Naive thymus-derived CD4-positive, alpha-beta T cell (primary cell): Measurements from ENCODE around the gene GRM7. TPM values are rescaled to one million over a fixed set of nuclear protein-coding genes. Genes with fewer than 3 reads are reported as not detected.

ENCODE experiments used
- ATAC-seq: fragments of 150-1000 bp; cut with Tn5 transposase; 2 replicates; pipeline ENCODE4 v1.10.0; 2021; ENCODE audit warnings: mild to moderate bottlenecking, moderate library complexity
- CTCF ChIA-PET: fragments of 350-600 bp; sonication (Branson Sonifier 250); formaldehyde crosslinking; loops from one replicate; lab custom pipeline; 2021; ENCODE audit warnings: antibody characterized with exemption; lab: Charles Lee
- POLR2A ChIA-PET: fragments of 350-600 bp; sonication (Branson Sonifier 250); formaldehyde crosslinking; loops from one replicate; lab custom pipeline; 2021; ENCODE audit warnings: antibody characterized with exemption, inconsistent platforms; lab: Charles Lee
- DNase-seq, 9 donors: peaks; one replicate each; pipeline versions ENCODE4 v3.0.0 to v3.0.0-alpha.2; 2020 to 2022; ENCODE audit warnings: mixed read lengths in 1 of 9
- H3K27ac ChIP-seq: one replicate; pipeline ENCODE4 v1.7.0; 2013; ENCODE audit warnings: mild to moderate bottlenecking, low read depth, low read length, moderate library complexity
- H3K27me3 ChIP-seq, 2 donors: one replicate each; pipeline ENCODE4 v1.7.0; 2013; ENCODE audit warnings: low read length in 2 of 2, mild to moderate bottlenecking in 2 of 2, moderate library complexity in 2 of 2; ENCODE audit not compliant: control insufficient read depth in 2 of 2, insufficient read depth in 2 of 2
- H3K36me3 ChIP-seq, 3 experiments: 1 replicate in 2 of 3; 2 replicates in 1 of 3; pipeline ENCODE4 v1.7.0; 2013; ENCODE audit warnings: low read length in 3 of 3, mild to moderate bottlenecking in 3 of 3, moderate library complexity in 1 of 3; ENCODE audit not compliant: insufficient read depth in 3 of 3, control insufficient read depth in 2 of 3
- H3K4me1 ChIP-seq, 2 donors: one replicate each; pipeline ENCODE4 v1.7.0; 2013; ENCODE audit warnings: low read length in 2 of 2, mild to moderate bottlenecking in 2 of 2, moderate library complexity in 1 of 2; ENCODE audit not compliant: control insufficient read depth in 2 of 2, insufficient read depth in 2 of 2
- H3K4me3 ChIP-seq: 2 replicates; pipeline ENCODE4 v1.7.0; 2013; ENCODE audit warnings: mild to moderate bottlenecking, low read length
- H3K9me3 ChIP-seq, 3 experiments: 1 replicate in 2 of 3; 2 replicates in 1 of 3; pipeline ENCODE4 v1.7.0; 2013; ENCODE audit warnings: low read length in 3 of 3; ENCODE audit not compliant: control insufficient read depth in 2 of 3
- H3K27ac Mint-ChIP-seq, 9 donors: one replicate each; pipeline ENCODE4 v1.8.0; 2020 to 2022; ENCODE audit warnings: mixed read lengths in 9 of 9, mild to moderate bottlenecking in 8 of 9, moderate library complexity in 5 of 9, inconsistent platforms in 2 of 9
- H3K27me3 Mint-ChIP-seq, 5 donors: one replicate each; pipeline ENCODE4 v1.8.0; 2021 to 2022; ENCODE audit warnings: mixed read lengths in 5 of 5, mild to moderate bottlenecking in 1 of 5
- H3K36me3 Mint-ChIP-seq, 5 donors: one replicate each; pipeline ENCODE4 v1.8.0; 2020 to 2022; ENCODE audit warnings: mixed read lengths in 5 of 5, mild to moderate bottlenecking in 3 of 5, inconsistent platforms in 1 of 5
- H3K4me1 Mint-ChIP-seq, 7 donors: one replicate each; pipeline ENCODE4 v1.8.0; 2020 to 2022; ENCODE audit warnings: mixed read lengths in 7 of 7, mild to moderate bottlenecking in 3 of 7, inconsistent platforms in 1 of 7
- H3K4me3 Mint-ChIP-seq, 10 donors: one replicate each; pipeline ENCODE4 v1.8.0; 2020 to 2022; ENCODE audit warnings: mild to moderate bottlenecking in 10 of 10, mixed read lengths in 10 of 10, moderate library complexity in 6 of 10, inconsistent platforms in 2 of 10
- H3K9me3 Mint-ChIP-seq, 11 donors: one replicate each; pipeline ENCODE4 v1.8.0; 2020 to 2022; ENCODE audit warnings: mixed read lengths in 11 of 11, mild to moderate bottlenecking in 4 of 11, inconsistent platforms in 1 of 11, moderate library complexity in 1 of 11
- intact Hi-C, 2 donors: fragments of 100-400 bp; cut with micrococcal nuclease; formaldehyde crosslinking; loops; one replicate each; pipeline ENCODE4 v1.15.1; 2023
- polyA plus RNA-seq, 2 donors: library from polyadenylated mRNA; unstranded; fragments of 300-500 nt; fragmentation: Illumina TruSeq; gene quantifications; one replicate each; pipeline ENCODE4 v1.2.3, GENCODE V29; 2021
- total RNA-seq, 6 experiments: library from RNA in 5 of 6; stranded (reverse) in 5 of 6; gene quantifications; 1 replicate in 5 of 6; 2 replicates in 1 of 6; pipeline ENCODE4 v1.2.3 and lab custom pipeline; 2021 to 2026

Gene GRM7
- total and polyA plus RNA-seq, 7 experiments from 2014 or later = not detected

GRCh38 chr3:7238565-7239295 lies 377.8 kb downstream of the GRM7 start:
- no peak overlapping the region for H3K27ac ChIP-seq
- H3K4me3 ChIP-seq = no peak overlapping the region
- no peaks in the 10 kb centered on the region for H3K36me3 Mint-ChIP-seq
- H3K27me3 Mint-ChIP-seq = peaks cover 0 to 12% (median 0%) of the 10 kb centered on the region in 5 donors
- no peak overlapping the region for H3K27ac Mint-ChIP-seq
- ATAC-seq (no peak), DNase-seq (no peak)
- H3K27me3 ChIP-seq = no peaks in the 10 kb centered on the region
- peaks cover 0 to 19% (median 5%) of the 10 kb centered on the region in 11 donors for H3K9me3 Mint-ChIP-seq
- no peaks in the 10 kb centered on the region for H3K4me1 ChIP-seq
- CTCF ChIA-PET = no interaction called here
- H3K9me3 ChIP-seq = no peaks in the 10 kb centered on the region
- POLR2A ChIA-PET = interaction anchor here (0.7 kb wide), 1 partner anchor 1509 kb away, joined by 4 read pairs; no protein-coding TSS in a partner anchor
- no peaks in the 10 kb centered on the region for H3K36me3 ChIP-seq
- H3K4me3 Mint-ChIP-seq = no peak overlapping the region
- intact Hi-C loops = no loop called here
- no peaks in the 10 kb centered on the region for H3K4me1 Mint-ChIP-seq

- Histone ChIP-seq H3K4me3 (no peak overlapping the region), H3K27ac (no peak overlapping the region), H3K36me3 (no peaks in the 10 kb centered on the region), H3K9me3 (no peaks in the 10 kb centered on the region), H3K4me1 (no peaks in the 10 kb centered on the region), H3K27me3 (no peaks in the 10 kb centered on the region)
- ATAC-seq (no peak), DNase-seq (no peak)
- Mint-ChIP-seq H3K27ac (no peak overlapping the region), H3K4me3 (no peak overlapping the region), H3K36me3 (no peaks in the 10 kb centered on the region), H3K27me3 (peaks cover 0 to 8% (median 0%) of the 10 kb centered on the region in 5 donors), H3K4me1 (no peaks in the 10 kb centered on the region), H3K9me3 (peaks cover 0 to 11% (median 3%) of the 10 kb centered on the region in 11 donors)
- ChIA-PET POLR2A (no interaction called here), CTCF (no interaction called here)
- intact Hi-C loops = no loop called here
Measured at GRCh38 chr3:7241584-7242302, 380.8 kb downstream of the GRM7 start.

GRCh38 chr3:7242303-7242635 lies 381.4 kb downstream of the GRM7 start:
- Histone ChIP-seq H3K9me3 (no peaks in the 10 kb centered on the region), H3K36me3 (no peaks in the 10 kb centered on the region), H3K4me3 (no peak overlapping the region), H3K27ac (no peak overlapping the region), H3K27me3 (no peaks in the 10 kb centered on the region), H3K4me1 (no peaks in the 10 kb centered on the region)
- no peak overlapping the region for H3K4me3 Mint-ChIP-seq
- H3K9me3 Mint-ChIP-seq = peaks cover 0 to 9% (median 3%) of the 10 kb centered on the region in 11 donors
- no peak overlapping the region for H3K27ac Mint-ChIP-seq
- peaks cover 0 to 8% (median 0%) of the 10 kb centered on the region in 5 donors for H3K27me3 Mint-ChIP-seq
- CTCF ChIA-PET = no interaction called here
- no peaks in the 10 kb centered on the region for H3K4me1 Mint-ChIP-seq
- intact Hi-C loops = no loop called here
- DNase-seq = no peak
- POLR2A ChIA-PET = no interaction called here
- ATAC-seq = no peak
- no peaks in the 10 kb centered on the region for H3K36me3 Mint-ChIP-seq

DNA sequence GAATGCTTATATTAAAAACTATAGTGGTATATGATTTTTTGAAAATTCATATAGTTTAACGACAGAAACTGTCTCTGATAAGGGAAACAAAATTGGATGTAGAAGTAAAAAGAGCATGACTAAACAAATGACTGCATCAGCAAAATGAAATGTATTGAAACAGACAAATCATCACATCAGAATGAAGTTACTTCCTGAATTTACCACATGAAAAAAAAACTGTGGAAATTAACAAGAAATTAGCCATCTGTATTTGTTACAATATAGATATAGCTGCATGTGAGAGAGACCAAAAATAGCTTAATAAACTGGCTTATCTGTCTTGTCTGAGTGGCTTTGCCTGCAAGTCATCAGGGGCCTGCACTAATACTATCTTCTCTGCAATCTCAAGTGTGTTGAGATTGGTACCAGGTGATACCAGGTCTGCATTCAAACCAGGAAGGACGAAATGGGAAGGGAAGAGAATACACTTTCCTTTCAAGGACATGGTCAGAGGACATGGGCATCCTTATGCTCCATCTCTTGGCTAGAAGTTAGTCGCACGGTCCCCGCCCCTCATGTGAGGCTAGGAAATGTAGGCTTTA lies 388.7 kb downstream of the GRM7 start:
- H3K9me3 Mint-ChIP-seq = peaks cover 0 to 3% (median 0%) of the 10 kb centered on the region in 11 donors
- H3K4me1 Mint-ChIP-seq = no peaks in the 10 kb centered on the region
- no peak overlapping the region for H3K27ac ChIP-seq
- H3K4me1 ChIP-seq = no peaks in the 10 kb centered on the region
- no peaks in the 10 kb centered on the region for H3K36me3 ChIP-seq
- H3K4me3 Mint-ChIP-seq = no peak overlapping the region
- POLR2A ChIA-PET = no interaction called here
- no peaks in the 10 kb centered on the region for H3K9me3 ChIP-seq
- H3K36me3 Mint-ChIP-seq = no peaks in the 10 kb centered on the region
- no peak overlapping the region for H3K4me3 ChIP-seq
- intact Hi-C loops = no loop called here
- no peaks in the 10 kb centered on the region for H3K27me3 ChIP-seq
- no peak for ATAC-seq
- H3K27ac Mint-ChIP-seq = no peak overlapping the region
- DNase-seq = no peak
- H3K27me3 Mint-ChIP-seq = no peaks in the 10 kb centered on the region
- CTCF ChIA-PET = no interaction called here

GRCh38 chr3:7254251-7254650 lies 393.3 kb downstream of the GRM7 start:
- no peak overlapping the region for H3K4me3 Mint-ChIP-seq
- DNase-seq (no peak), ATAC-seq (no peak)
- CTCF ChIA-PET = no interaction called here
- intact Hi-C loops = no loop called here
- H3K27ac ChIP-seq = no peak overlapping the region
- H3K27me3 ChIP-seq = no peaks in the 10 kb centered on the region
- H3K4me1 ChIP-seq = no peaks in the 10 kb centered on the region
- H3K36me3 ChIP-seq = no peaks in the 10 kb centered on the region
- H3K4me1 Mint-ChIP-seq = no peaks in the 10 kb centered on the region
- no peaks in the 10 kb centered on the region for H3K27me3 Mint-ChIP-seq
- H3K36me3 Mint-ChIP-seq = no peaks in the 10 kb centered on the region
- POLR2A ChIA-PET = no interaction called here
- H3K9me3 Mint-ChIP-seq = peaks cover 0 to 13% (median 4%) of the 10 kb centered on the region in 11 donors
- H3K27ac Mint-ChIP-seq = no peak overlapping the region
- no peak overlapping the region for H3K4me3 ChIP-seq
- no peaks in the 10 kb centered on the region for H3K9me3 ChIP-seq

- Histone ChIP-seq H3K27me3 (no peaks in the 10 kb centered on the region), H3K36me3 (no peaks in the 10 kb centered on the region), H3K27ac (no peak overlapping the region), H3K4me3 (no peak overlapping the region), H3K9me3 (no peaks in the 10 kb centered on the region), H3K4me1 (no peaks in the 10 kb centered on the region)
- Mint-ChIP-seq H3K4me3 (no peak overlapping the region), H3K27ac (no peak overlapping the region), H3K27me3 (peaks cover 0 to 6% (median 4%) of the 10 kb centered on the region in 5 donors), H3K36me3 (no peaks in the 10 kb centered on the region), H3K9me3 (peaks cover 0 to 12% (median 8%) of the 10 kb centered on the region in 11 donors), H3K4me1 (no peaks in the 10 kb centered on the region)
- CTCF ChIA-PET = no interaction called here
- POLR2A ChIA-PET = no interaction called here
- intact Hi-C loops = no loop called here
- DNase-seq = no peak
- no peak for ATAC-seq
Measured at GRCh38 chr3:7260975-7261374, 400.1 kb downstream of the GRM7 start.
